Spleen (tissue), 11 donors: ENCODE results near the gene TMEM204. TPM values are rescaled to one million over a fixed set of nuclear protein-coding genes. Genes with fewer than 3 reads are reported as not detected.

Experiments
- DNase-seq: peaks from one replicate; pipeline ENCODE4 v3.0.0-alpha.2; 2020
- H3K27ac ChIP-seq, 8 donors: fragments of 200-600 bp; sonication (generic) in 7 of 8; 1 replicate in 4 of 8; 2 replicates in 4 of 8; pipeline versions ENCODE4 v1.5.0 to v1.8.0; 2016 to 2021; ENCODE audit warnings: inconsistent platforms in 4 of 8, mild to moderate bottlenecking in 4 of 8, moderate library complexity in 1 of 8
- H3K27me3 ChIP-seq, 7 donors: fragments of 200-600 bp; sonication (generic) in 6 of 7; replicated peaks in 1 of 7; 1 replicate in 4 of 7; 2 replicates in 3 of 7; pipeline versions ENCODE4 v1.5.0 to v1.8.0; 2016 to 2021; ENCODE audit warnings: inconsistent platforms in 3 of 7, mild to moderate bottlenecking in 1 of 7
- H3K36me3 ChIP-seq, 6 donors: fragments of 200-600 bp; sonication (generic) in 5 of 6; 1 replicate in 4 of 6; 2 replicates in 2 of 6; pipeline versions ENCODE4 v1.5.0 to v1.8.0; 2016 to 2021; ENCODE audit warnings: inconsistent platforms in 2 of 6
- H3K4me1 ChIP-seq, 6 donors: fragments of 200-600 bp; sonication (generic) in 5 of 6; 1 replicate in 3 of 6; 2 replicates in 3 of 6; pipeline versions ENCODE4 v1.5.0 to v1.8.0; 2016 to 2021; ENCODE audit warnings: inconsistent platforms in 3 of 6
- H3K4me3 ChIP-seq, 8 donors: fragments of 200-600 bp; sonication (generic) in 7 of 8; 1 replicate in 4 of 8; 2 replicates in 4 of 8; pipeline versions ENCODE4 v1.5.0 to v1.8.0; 2016 to 2021; ENCODE audit warnings: inconsistent platforms in 4 of 8, mild to moderate bottlenecking in 4 of 8, moderate library complexity in 2 of 8
- H3K9me3 ChIP-seq, 8 donors: fragments of 200-600 bp; sonication (generic) in 7 of 8; 1 replicate in 4 of 8; 2 replicates in 4 of 8; pipeline versions ENCODE4 v1.5.0 to v1.8.0; 2016 to 2021; ENCODE audit warnings: inconsistent platforms in 4 of 8
- POLR2A ChIP-seq, 3 donors: fragments of 450-650 bp; IDR thresholded peaks; one replicate each; pipeline ENCODE4 v1.5.1; 2017; ENCODE audit warnings: antibody characterized with exemption in 3 of 3, mild to moderate bottlenecking in 1 of 3
- POLR2AphosphoS5 ChIP-seq, 3 donors: sonication (generic); formaldehyde crosslinking; IDR thresholded peaks; one replicate each; pipeline ENCODE4 v1.5.1; 2017; ENCODE audit warnings: antibody characterized with exemption in 3 of 3
- WGBS, 5 donors: extraction: QIAGEN DNeasy Blood & Tissue Kit in 3 of 5; methylation state at CpG; one replicate each; pipeline versions ENCODE4 v1.1.5 to v1.1.7; 2013 to 2018; 5-methylcytosine and 5-hydroxymethylcytosine counted together
- intact Hi-C: fragments of 100-400 bp; cut with DNase I; formaldehyde crosslinking; loops from one replicate; pipeline ENCODE4 v1.15.0; 2023; ENCODE audit warnings: low total_unique reads
- polyA plus RNA-seq, 3 donors: library from polyadenylated mRNA; stranded (reverse); fragments of 200-250 nt; gene quantifications; one replicate each; pipeline ENCODE4 v1.2.1, GENCODE V29; 2013
- total RNA-seq, 7 donors: library from RNA; depleted of rRNA in 3 of 7; stranded (reverse); fragments of >200 nt in 3 of 7; fragmentation: NEBNext Ultra II Directional in 4 of 7; extraction: Animal tissue kit (Norgen Biotek cat#: 25700) in 4 of 7; gene quantifications; one replicate each; pipeline versions ENCODE4 v1.1.0 to v1.2.1, GENCODE V29; 2016 to 2021
- TF ChIP-seq, protein P1 (sequence below), 11 experiments: fragments of 200-600 bp in 7 of 11; fragments of 450-650 bp in 4 of 11; sonication (generic) in 4 of 11; IDR thresholded peaks in 8 of 11; conservative IDR thresholded peaks in 3 of 11; 1 replicate in 7 of 11; 2 replicates in 4 of 11; pipeline versions ENCODE4 v1.4.0 to v1.8.0; 2016 to 2021; ENCODE audit warnings: antibody characterized with exemption in 11 of 11, inconsistent platforms in 4 of 11, mild to moderate bottlenecking in 1 of 11
- donor health status: healthy with polysubstance abuse.
- donor health status: DM: no; HTN: no; CAD: no; lungs with moderate emphysema.
- donor health status: DM: no; HTN: no; CAD: no.
- donor health status: Bipolar disorder and iron deficiency.
- donor health status: healthy.
- donor health status: DM: no; HTN: no; CAD: no.
- donor health status: DM: yes; HTN: yes; CAD: no.

The TMEM204 gene
- total and polyA plus RNA-seq, 10 donors, result 10.1 to 47.1 (median 23.1) TPM

DNA sequence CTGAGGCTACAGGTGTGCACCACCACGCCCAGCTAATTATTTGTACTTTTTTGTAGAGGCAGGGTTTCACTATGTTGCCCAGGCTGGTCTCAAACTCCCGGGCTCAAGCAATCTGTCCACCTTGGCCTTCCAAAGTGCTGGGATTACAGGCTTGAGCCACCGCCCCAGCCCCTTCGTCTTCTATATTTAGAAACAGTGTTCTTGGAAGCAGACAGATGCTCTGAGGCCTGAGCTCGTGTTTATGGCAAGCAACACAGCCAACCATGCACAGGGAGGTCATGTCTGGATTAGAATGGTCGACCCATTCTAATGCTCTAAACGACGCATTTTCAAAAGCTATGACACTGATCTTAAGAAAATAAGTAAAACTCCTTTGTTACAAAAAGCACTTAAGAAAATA lies 16.6 kb downstream of the TMEM204 start:
- no peaks in the 10 kb centered on the region for H3K9me3 ChIP-seq
- no peak overlapping the region for H3K4me3 ChIP-seq
- DNase-seq, result no peak
- peaks cover 18 to 56% (median 37%) of the 10 kb centered on the region in 6 donors for H3K4me1 ChIP-seq
- WGBS, 5 donors, result 79 to 89% (median 85%) methylated on average over 8 of the region's 8 CpGs
- TF ChIP-seq POLR2A (IDR thresholded peaks at IDR 0.05) (no peak), POLR2AphosphoS5 (IDR thresholded peaks at IDR 0.05) (no peak)
- TF ChIP-seq, protein P1, sequence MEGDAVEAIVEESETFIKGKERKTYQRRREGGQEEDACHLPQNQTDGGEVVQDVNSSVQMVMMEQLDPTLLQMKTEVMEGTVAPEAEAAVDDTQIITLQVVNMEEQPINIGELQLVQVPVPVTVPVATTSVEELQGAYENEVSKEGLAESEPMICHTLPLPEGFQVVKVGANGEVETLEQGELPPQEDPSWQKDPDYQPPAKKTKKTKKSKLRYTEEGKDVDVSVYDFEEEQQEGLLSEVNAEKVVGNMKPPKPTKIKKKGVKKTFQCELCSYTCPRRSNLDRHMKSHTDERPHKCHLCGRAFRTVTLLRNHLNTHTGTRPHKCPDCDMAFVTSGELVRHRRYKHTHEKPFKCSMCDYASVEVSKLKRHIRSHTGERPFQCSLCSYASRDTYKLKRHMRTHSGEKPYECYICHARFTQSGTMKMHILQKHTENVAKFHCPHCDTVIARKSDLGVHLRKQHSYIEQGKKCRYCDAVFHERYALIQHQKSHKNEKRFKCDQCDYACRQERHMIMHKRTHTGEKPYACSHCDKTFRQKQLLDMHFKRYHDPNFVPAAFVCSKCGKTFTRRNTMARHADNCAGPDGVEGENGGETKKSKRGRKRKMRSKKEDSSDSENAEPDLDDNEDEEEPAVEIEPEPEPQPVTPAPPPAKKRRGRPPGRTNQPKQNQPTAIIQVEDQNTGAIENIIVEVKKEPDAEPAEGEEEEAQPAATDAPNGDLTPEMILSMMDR (IDR thresholded peaks at IDR 0.05 in 8 of 11, conservative IDR thresholded peaks at IDR 0.05 in 3 of 11), result no peak
- intact Hi-C loops, result no loop called here
- no peak overlapping the region for H3K27ac ChIP-seq
- H3K27me3 ChIP-seq, result no peaks in the 10 kb centered on the region
- peaks cover 0 to 85% (median 20%) of the 10 kb centered on the region in 6 donors for H3K36me3 ChIP-seq

DNA sequence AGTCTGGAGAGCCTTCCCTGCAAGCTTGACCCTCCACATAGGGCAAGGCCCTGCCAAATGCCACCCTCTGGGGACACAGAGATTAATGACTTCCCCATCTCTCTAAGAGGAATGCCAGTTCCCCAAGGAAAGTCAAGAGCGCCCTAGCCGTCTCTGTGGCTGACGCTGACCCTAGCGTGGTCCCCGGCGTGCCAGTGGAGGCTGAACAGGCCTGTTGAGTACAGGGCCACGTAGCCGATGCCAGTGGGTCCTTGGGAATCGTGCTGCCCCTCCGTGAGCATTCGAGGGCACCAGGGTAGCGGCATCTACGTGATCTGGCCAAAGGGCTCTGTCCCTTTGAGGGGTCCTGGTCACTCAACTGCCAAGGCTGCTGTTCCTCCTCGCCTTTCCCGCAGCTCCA lies 17.2 kb downstream of the TMEM204 start:
- peaks cover 0 to 91% (median 26%) of the 10 kb centered on the region in 6 donors for H3K36me3 ChIP-seq
- H3K9me3 ChIP-seq, result no peaks in the 10 kb centered on the region
- no peak for DNase-seq
- no peak overlapping the region for H3K4me3 ChIP-seq
- TF ChIP-seq POLR2AphosphoS5 (IDR thresholded peaks at IDR 0.05), result peak in 1 of 3 donors; percentile 9
- TF ChIP-seq, protein P1 (IDR thresholded peaks at IDR 0.05 in 8 of 11, conservative IDR thresholded peaks at IDR 0.05 in 3 of 11), result no peak
- intact Hi-C loops, result no loop called here
- H3K4me1 ChIP-seq, result peaks cover 12 to 50% (median 31%) of the 10 kb centered on the region in 6 donors
- 89 to 96% (median 92%) methylated on average over 9 to 15 of the region's 15 CpGs for WGBS, 5 donors
- H3K27ac ChIP-seq, result no peak overlapping the region
- H3K27me3 ChIP-seq, result no peaks in the 10 kb centered on the region

DNA sequence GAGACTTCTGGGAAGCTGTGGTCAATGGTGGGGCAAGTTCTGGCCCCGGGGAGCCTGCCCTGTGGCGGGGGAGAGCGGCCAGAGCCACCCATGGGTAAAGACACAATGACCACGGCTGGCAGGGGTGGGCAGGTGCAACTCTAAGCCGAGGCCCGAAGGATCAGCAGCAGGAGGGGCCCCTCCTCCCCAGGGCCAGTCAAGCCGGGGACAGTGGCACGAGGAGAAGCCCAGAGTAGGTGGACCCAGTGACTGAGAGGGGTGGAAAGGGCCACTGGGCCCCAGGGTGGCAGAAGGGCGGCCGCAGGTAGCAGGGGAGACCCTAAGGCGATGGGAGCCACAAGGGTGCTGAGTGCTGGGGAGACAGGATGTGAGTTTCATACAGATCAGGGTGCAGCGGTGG lies 17.7 kb downstream of the TMEM204 start:
- TF ChIP-seq POLR2A (IDR thresholded peaks at IDR 0.05), result no peak
- TF ChIP-seq POLR2AphosphoS5 (IDR thresholded peaks at IDR 0.05), result peak in 1 of 3 donors; percentile 3
- H3K27me3 ChIP-seq, result no peaks in the 10 kb centered on the region
- no peaks in the 10 kb centered on the region for H3K9me3 ChIP-seq
- peaks cover 0 to 91% (median 31%) of the 10 kb centered on the region in 6 donors for H3K36me3 ChIP-seq
- DNase-seq, result no peak
- H3K4me1 ChIP-seq, result peaks cover 7 to 45% (median 26%) of the 10 kb centered on the region in 6 donors
- no peak overlapping the region for H3K27ac ChIP-seq
- H3K4me3 ChIP-seq, result no peak overlapping the region
- intact Hi-C loops, result no loop called here
- WGBS, 5 donors, result 88 to 97% (median 92%) methylated on average over 12 of the region's 12 CpGs

DNA sequence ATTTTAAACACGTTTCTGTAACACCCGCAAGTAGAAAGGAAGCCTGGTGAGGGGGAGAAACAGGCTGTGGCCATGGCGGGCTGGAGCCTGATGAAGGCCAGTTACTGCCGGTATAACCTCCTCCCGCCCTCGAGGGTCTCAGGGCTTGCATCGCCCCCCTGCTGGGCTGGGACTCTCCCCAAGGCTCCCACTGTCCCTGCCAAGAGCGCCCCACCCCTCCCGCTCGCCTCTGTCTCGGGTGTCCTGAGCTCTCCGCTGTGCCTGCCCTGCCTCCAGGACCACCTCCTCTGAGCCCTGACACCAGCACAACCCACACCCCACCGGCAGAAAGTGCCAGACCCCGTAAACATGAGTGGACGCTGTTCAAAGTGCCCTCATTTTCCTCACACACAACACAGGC lies 18.7 kb downstream of the TMEM204 start:
- Histone ChIP-seq H3K4me3 (no peak overlapping the region), H3K36me3 (peaks cover 0 to 93% (median 36%) of the 10 kb centered on the region in 6 donors), H3K9me3 (no peaks in the 10 kb centered on the region), H3K27me3 (no peaks in the 10 kb centered on the region), H3K4me1 (peaks cover 0 to 35% (median 18%) of the 10 kb centered on the region in 6 donors), H3K27ac (no peak overlapping the region)
- intact Hi-C loops, result no loop called here
- TF ChIP-seq, protein P1 (IDR thresholded peaks at IDR 0.05 in 8 of 11, conservative IDR thresholded peaks at IDR 0.05 in 3 of 11), result no peak
- TF ChIP-seq POLR2AphosphoS5 (IDR thresholded peaks at IDR 0.05) (no peak), POLR2A (IDR thresholded peaks at IDR 0.05) (no peak)
- WGBS, 5 donors, result 80 to 93% (median 89%) methylated on average over 11 to 15 of the region's 15 CpGs
- no peak for DNase-seq
